ENCODE data around the gene HBA2.
"Not testable (repeated sequence)": the region's sequence is repeated elsewhere in the genome, so short reads cannot be mapped to it uniquely, and the experiment has no call there.

Gene HBA2

DNA sequence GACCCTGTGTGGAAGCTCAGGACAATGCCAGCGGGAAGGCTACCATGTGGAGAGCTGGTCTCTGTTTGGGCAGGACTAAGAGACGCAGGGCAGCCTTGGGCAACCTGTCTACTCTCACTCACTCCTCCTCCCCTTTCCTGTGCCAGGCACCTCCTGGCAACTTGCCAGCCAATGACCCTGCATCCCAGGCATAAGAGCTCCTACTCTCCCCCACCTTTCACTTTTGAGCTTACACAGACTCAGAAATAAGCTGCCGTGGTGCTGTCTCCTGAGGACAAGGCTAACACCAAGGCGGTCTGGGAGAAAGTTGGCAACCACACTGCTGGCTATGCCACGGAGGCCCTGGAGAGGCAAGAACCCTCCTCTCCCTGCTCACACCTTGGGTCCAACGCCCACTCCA, 4.3 kb upstream of the HBA2 start:
- H3K9ac ChIP-seq (ENCODE audit: low read depth, low read length): no peak overlapping the region
- H3K27ac ChIP-seq (ENCODE audit: low read length): no peak overlapping the region
- no peaks in the 10 kb centered on the region for H3K36me3 ChIP-seq (ENCODE audit: insufficient read depth, low read depth, low read length)
- H3K27me3 ChIP-seq (ENCODE audit: insufficient read depth, low read length): peaks cover 81% of the 10 kb centered on the region
- H3K9me3 ChIP-seq (ENCODE audit: insufficient read depth, low read depth, low read length): no peaks in the 10 kb centered on the region
- no peak overlapping the region for H3K4me3 ChIP-seq (ENCODE audit: low read length)
- H3K4me1 ChIP-seq (ENCODE audit: insufficient read depth, low read length): peaks cover 8% of the 10 kb centered on the region; the same call in 1 of the 2 replicates

GRCh38 chr16:169014-169413, 3.7 kb upstream of the HBA2 start:
- peaks cover 8% of the 10 kb centered on the region; the same call in 1 of the 2 replicates for H3K4me1 ChIP-seq (ENCODE audit: insufficient read depth, low read length)
- H3K27me3 ChIP-seq (ENCODE audit: insufficient read depth, low read length): peaks cover 83% of the 10 kb centered on the region
- H3K9me3 ChIP-seq (ENCODE audit: insufficient read depth, low read depth, low read length): no peaks in the 10 kb centered on the region
- H3K27ac ChIP-seq (ENCODE audit: low read length): no peak overlapping the region
- H3K4me3 ChIP-seq (ENCODE audit: low read length): no peak overlapping the region
- no peak overlapping the region for H3K9ac ChIP-seq (ENCODE audit: low read depth, low read length)
- no peaks in the 10 kb centered on the region for H3K36me3 ChIP-seq (ENCODE audit: insufficient read depth, low read depth, low read length)

DNA sequence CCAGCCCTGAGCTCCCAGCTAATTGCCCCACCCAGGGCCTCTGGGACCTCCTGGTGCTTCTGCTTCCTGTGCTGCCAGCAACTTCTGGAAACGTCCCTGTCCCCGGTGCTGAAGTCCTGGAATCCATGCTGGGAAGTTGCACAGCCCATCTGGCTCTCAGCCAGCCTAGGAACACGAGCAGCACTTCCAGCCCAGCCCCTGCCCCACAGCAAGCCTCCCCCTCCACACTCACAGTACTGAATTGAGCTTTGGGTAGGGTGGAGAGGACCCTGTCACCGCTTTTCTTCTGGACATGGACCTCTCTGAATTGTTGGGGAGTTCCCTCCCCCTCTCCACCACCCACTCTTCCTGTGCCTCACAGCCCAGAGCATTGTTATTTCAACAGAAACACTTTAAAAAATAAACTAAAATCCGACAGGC, 2.6 kb upstream of the HBA2 start:
- H3K36me3 ChIP-seq (ENCODE audit: insufficient read depth, low read depth, low read length); H3K4me1 ChIP-seq (ENCODE audit: insufficient read depth, low read length); H3K4me3 ChIP-seq (ENCODE audit: low read length); H3K27ac ChIP-seq (ENCODE audit: low read length); H3K9ac ChIP-seq (ENCODE audit: low read depth, low read length); H3K9me3 ChIP-seq (ENCODE audit: insufficient read depth, low read depth, low read length): not testable (repeated sequence)
- H3K27me3 ChIP-seq (ENCODE audit: insufficient read depth, low read length): peaks cover 91% of the 10 kb centered on the region

- Histone ChIP-seq H3K27ac (ENCODE audit: low read length) (no peak overlapping the region), H3K27me3 (ENCODE audit: insufficient read depth, low read length) (peaks cover 91% of the 10 kb centered on the region), H3K4me3 (ENCODE audit: low read length) (no peak overlapping the region), H3K36me3 (ENCODE audit: insufficient read depth, low read depth, low read length) (no peaks in the 10 kb centered on the region), H3K4me1 (ENCODE audit: insufficient read depth, low read length) (peaks cover 4% of the 10 kb centered on the region; the same call in 1 of the 2 replicates), H3K9ac (ENCODE audit: low read depth, low read length) (no peak overlapping the region), H3K9me3 (ENCODE audit: insufficient read depth, low read depth, low read length) (no peaks in the 10 kb centered on the region)
Observed at GRCh38 chr16:170788-171187, 1.9 kb upstream of the HBA2 start.

- not testable (repeated sequence) for H3K9ac ChIP-seq (ENCODE audit: low read depth, low read length); H3K4me1 ChIP-seq (ENCODE audit: insufficient read depth, low read length); H3K9me3 ChIP-seq (ENCODE audit: insufficient read depth, low read depth, low read length); H3K4me3 ChIP-seq (ENCODE audit: low read length); H3K36me3 ChIP-seq (ENCODE audit: insufficient read depth, low read depth, low read length); H3K27ac ChIP-seq (ENCODE audit: low read length)
- peaks cover 88% of the 10 kb centered on the region for H3K27me3 ChIP-seq (ENCODE audit: insufficient read depth, low read length)
Observed at GRCh38 chr16:173211-173854, 657 bp downstream of the HBA2 start.

GRCh38 chr16:173928-174769, 1.5 kb downstream of the HBA2 start:
- H3K36me3 ChIP-seq (ENCODE audit: insufficient read depth, low read depth, low read length); H3K9me3 ChIP-seq (ENCODE audit: insufficient read depth, low read depth, low read length); H3K4me1 ChIP-seq (ENCODE audit: insufficient read depth, low read length); H3K9ac ChIP-seq (ENCODE audit: low read depth, low read length); H3K4me3 ChIP-seq (ENCODE audit: low read length); H3K27ac ChIP-seq (ENCODE audit: low read length): not testable (repeated sequence)
- H3K27me3 ChIP-seq (ENCODE audit: insufficient read depth, low read length): peaks cover 88% of the 10 kb centered on the region

DNA sequence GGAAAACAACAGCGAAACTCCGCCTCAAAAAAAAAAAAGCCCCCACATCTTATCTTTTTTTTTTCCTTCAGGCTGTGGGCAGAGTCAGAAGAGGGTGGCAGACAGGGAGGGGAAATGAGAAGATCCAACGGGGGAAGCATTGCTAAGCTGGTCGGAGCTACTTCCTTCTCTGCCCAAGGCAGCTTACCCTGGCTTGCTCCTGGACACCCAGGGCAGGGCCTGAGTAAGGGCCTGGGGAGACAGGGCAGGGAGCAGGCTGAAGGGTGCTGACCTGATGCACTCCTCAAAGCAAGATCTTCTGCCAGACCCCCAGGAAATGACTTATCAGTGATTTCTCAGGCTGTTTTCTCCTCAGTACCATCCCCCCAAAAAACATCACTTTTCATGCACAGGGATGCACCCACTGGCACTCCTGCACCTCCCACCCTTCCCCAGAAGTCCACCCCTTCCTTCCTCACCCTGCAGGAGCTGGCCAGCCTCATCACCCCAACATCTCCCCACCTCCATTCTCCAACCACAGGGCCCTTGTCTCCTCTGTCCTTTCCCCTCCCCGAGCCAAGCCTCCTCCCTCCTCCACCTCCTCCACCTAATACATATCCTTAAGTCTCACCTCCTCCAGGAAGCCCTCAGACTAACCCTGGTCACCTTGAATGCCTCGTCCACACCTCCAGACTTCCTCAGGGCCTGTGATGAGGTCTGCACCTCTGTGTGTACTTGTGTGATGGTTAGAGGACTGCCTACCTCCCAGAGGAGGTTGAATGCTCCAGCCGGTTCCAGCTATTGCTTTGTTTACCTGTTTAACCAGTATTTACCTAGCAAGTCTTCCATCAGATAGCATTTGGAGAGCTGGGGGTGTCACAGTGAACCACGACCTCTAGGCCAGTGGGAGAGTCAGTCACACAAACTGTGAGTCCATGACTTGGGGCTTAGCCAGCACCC, 2.6 kb downstream of the HBA2 start:
- Histone ChIP-seq H3K9me3 (ENCODE audit: insufficient read depth, low read depth, low read length) (peaks cover 5% of the 10 kb centered on the region; the same call in 1 of the 2 replicates), H3K27ac (ENCODE audit: low read length) (no peak overlapping the region), H3K9ac (ENCODE audit: low read depth, low read length) (no peak overlapping the region), H3K4me1 (ENCODE audit: insufficient read depth, low read length) (no peaks in the 10 kb centered on the region), H3K4me3 (ENCODE audit: low read length) (no peak overlapping the region), H3K27me3 (ENCODE audit: insufficient read depth, low read length) (peaks cover 89% of the 10 kb centered on the region), H3K36me3 (ENCODE audit: insufficient read depth, low read depth, low read length) (no peaks in the 10 kb centered on the region)

- H3K4me1 ChIP-seq (ENCODE audit: insufficient read depth, low read length); H3K9me3 ChIP-seq (ENCODE audit: insufficient read depth, low read depth, low read length); H3K4me3 ChIP-seq (ENCODE audit: low read length); H3K36me3 ChIP-seq (ENCODE audit: insufficient read depth, low read depth, low read length); H3K27ac ChIP-seq (ENCODE audit: low read length); H3K9ac ChIP-seq (ENCODE audit: low read depth, low read length): not testable (repeated sequence)
- peaks cover 90% of the 10 kb centered on the region for H3K27me3 ChIP-seq (ENCODE audit: insufficient read depth, low read length)
Observed at GRCh38 chr16:176006-176405, 3.3 kb downstream of the HBA2 start.

- not testable (repeated sequence) for H3K9me3 ChIP-seq (ENCODE audit: insufficient read depth, low read depth, low read length); H3K4me3 ChIP-seq (ENCODE audit: low read length); H3K36me3 ChIP-seq (ENCODE audit: insufficient read depth, low read depth, low read length); H3K27ac ChIP-seq (ENCODE audit: low read length); H3K4me1 ChIP-seq (ENCODE audit: insufficient read depth, low read length); H3K9ac ChIP-seq (ENCODE audit: low read depth, low read length)
- peaks cover 84% of the 10 kb centered on the region for H3K27me3 ChIP-seq (ENCODE audit: insufficient read depth, low read length)
Observed at GRCh38 chr16:176477-177382, 4.1 kb downstream of the HBA2 start, which contains the start of gene HBA1. TSS of gene HBA1 (plus strand) at chr16:176680. CDS start at chr16:176717, 37 bp downstream.

GRCh38 chr16:177394-177822, 4.7 kb downstream of the HBA2 start:
- H3K4me3 ChIP-seq (ENCODE audit: low read length): no peak overlapping the region
- H3K9me3 ChIP-seq (ENCODE audit: insufficient read depth, low read depth, low read length): peaks cover 5% of the 10 kb centered on the region; the same call in 1 of the 2 replicates
- no peak overlapping the region for H3K9ac ChIP-seq (ENCODE audit: low read depth, low read length)
- H3K27ac ChIP-seq (ENCODE audit: low read length): no peak overlapping the region
- H3K27me3 ChIP-seq (ENCODE audit: insufficient read depth, low read length): peaks cover 79% of the 10 kb centered on the region
- H3K36me3 ChIP-seq (ENCODE audit: insufficient read depth, low read depth, low read length): no peaks in the 10 kb centered on the region
- no peaks in the 10 kb centered on the region for H3K4me1 ChIP-seq (ENCODE audit: insufficient read depth, low read length)
